ENCODE results near the gene NEK7.

DNA sequence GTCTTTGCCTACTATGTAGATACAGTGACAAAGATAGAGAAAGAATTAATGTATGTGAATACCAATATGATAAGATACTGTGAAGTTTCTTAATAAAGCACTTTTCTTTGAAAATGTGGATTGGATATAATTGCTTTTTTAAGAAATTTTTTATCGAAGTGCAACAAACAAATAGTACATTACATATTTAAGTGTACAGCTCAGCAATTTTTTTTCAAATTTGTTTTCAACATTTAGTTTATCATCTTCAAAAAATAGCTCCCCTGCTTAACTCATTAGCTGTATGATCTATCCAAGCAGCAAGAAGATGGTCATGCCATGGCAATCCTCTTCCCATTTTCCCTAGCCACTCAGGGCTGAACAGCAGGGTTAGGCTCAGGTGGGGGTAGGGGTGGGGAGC lies 40.5 kb downstream of the NEK7 start:
- TF ChIP-seq, protein P1, sequence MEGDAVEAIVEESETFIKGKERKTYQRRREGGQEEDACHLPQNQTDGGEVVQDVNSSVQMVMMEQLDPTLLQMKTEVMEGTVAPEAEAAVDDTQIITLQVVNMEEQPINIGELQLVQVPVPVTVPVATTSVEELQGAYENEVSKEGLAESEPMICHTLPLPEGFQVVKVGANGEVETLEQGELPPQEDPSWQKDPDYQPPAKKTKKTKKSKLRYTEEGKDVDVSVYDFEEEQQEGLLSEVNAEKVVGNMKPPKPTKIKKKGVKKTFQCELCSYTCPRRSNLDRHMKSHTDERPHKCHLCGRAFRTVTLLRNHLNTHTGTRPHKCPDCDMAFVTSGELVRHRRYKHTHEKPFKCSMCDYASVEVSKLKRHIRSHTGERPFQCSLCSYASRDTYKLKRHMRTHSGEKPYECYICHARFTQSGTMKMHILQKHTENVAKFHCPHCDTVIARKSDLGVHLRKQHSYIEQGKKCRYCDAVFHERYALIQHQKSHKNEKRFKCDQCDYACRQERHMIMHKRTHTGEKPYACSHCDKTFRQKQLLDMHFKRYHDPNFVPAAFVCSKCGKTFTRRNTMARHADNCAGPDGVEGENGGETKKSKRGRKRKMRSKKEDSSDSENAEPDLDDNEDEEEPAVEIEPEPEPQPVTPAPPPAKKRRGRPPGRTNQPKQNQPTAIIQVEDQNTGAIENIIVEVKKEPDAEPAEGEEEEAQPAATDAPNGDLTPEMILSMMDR (IDR thresholded peaks at IDR 0.05; ENCODE audit: low read length): no peak
- TF ChIP-seq EZH2 (IDR thresholded peaks at IDR 0.05; ENCODE audit: borderline replicate concordance, low read length): no peak

All from OCI-LY1 (cell line).